Left colon (tissue), 2 donors: ENCODE results near the gene SH2D2A. TPM values are rescaled to one million over a fixed set of nuclear protein-coding genes. Genes with fewer than 3 reads are reported as not detected.
A peak's percentile ranks its signal among the peaks of the same experiment; 100 is the strongest.
"Not testable (repeated sequence)": the region's sequence is repeated elsewhere in the genome, so short reads cannot be mapped to it uniquely, and the experiment has no call there.

Source experiments
- ATAC-seq: fragments of 200-7000 bp; cut with Tn5 transposase; one replicate; pipeline ENCODE4 v1.9.1; 2020; ENCODE audit warnings: mild to moderate bottlenecking, moderate library complexity
- DNase-seq, 2 donors: peaks; one replicate each; pipeline ENCODE4 v3.0.0-alpha.2; 2020
- intact Hi-C, 2 donors: fragments of 100-400 bp; cut with DNase I in 1 of 2; cut with micrococcal nuclease in 1 of 2; formaldehyde crosslinking; loops; one replicate each; pipeline versions ENCODE4 v1.11.2 to v1.14.0; 2022; cut with DNase I, micrococcal nuclease
- total RNA-seq, 2 donors: library from RNA; stranded (reverse); fragmentation: NEBNext Ultra II Directional; extraction: Animal tissue kit (Norgen Biotek cat#: 25700); gene quantifications; one replicate each; pipeline ENCODE4 v1.2.1, GENCODE V29; 2021
- donor health status: DM: no; HTN: no; CAD: no.
- donor health status: DM: yes; HTN: yes; CAD: no.

Gene SH2D2A
- total RNA-seq, 2 donors from 2014 or later: 1.4 to 2.4 TPM

DNA sequence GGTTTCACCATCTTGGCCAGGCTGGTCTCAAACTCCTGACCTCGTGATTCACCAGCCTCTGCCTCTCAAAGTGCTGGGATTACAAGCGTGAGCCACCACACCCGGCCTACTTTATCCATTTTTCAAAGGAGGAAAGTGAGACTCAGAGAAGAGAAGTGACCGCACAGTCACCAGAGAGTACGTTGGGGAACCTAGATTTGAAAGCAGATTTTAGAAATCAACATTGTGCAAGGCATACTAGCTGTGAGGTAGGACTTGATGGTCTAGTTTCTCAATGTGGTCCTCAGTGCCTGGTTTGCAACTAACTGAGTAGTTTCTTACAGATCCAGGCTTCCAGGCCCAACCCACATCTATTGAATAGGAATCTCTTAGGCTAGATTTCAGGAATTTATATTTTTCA lies 51.0 kb downstream of the SH2D2A start:
- intact Hi-C loops: no loop called here
- ATAC-seq: no peak
- no peak for DNase-seq

DNA sequence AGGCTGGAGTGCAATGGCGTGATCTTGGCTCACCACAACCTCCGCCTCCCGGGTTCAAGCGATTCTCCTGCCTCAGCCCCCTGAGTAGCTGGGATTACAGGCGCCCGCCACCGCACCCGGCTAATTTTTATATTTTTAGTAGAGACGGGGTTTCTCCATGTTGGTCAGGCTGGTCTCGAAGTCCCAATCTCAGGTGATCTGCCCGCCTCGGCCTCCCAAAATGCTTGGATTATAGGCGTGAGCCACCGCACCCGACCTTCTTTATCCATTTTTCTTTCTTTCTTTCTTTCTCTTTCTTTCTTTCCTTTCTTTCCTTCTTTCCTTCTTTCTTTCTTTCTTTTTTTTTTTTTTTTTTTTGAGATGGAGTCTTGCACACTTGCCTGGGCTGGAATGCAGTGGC lies 51.5 kb downstream of the SH2D2A start:
- ATAC-seq, intact Hi-C loops, DNase-seq: not testable (repeated sequence)

DNA sequence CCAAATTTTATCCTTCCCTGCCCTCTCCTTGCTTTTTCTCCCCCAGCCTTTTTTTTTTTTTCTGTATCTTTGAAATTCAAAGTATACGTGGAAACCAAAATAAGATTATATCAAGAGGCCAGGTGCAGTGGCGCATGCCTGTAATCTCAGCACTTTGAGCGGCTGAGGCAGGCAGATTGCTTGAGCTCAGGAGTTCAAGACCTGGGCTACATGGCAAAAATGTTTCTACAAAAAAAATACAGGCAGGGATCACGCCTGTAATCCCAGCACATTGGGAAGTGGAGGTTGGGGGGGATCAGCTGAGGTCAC lies 55.9 kb downstream of the SH2D2A start:
- DNase-seq: no peak
- intact Hi-C loops: no loop called here
- no peak for ATAC-seq

DNA sequence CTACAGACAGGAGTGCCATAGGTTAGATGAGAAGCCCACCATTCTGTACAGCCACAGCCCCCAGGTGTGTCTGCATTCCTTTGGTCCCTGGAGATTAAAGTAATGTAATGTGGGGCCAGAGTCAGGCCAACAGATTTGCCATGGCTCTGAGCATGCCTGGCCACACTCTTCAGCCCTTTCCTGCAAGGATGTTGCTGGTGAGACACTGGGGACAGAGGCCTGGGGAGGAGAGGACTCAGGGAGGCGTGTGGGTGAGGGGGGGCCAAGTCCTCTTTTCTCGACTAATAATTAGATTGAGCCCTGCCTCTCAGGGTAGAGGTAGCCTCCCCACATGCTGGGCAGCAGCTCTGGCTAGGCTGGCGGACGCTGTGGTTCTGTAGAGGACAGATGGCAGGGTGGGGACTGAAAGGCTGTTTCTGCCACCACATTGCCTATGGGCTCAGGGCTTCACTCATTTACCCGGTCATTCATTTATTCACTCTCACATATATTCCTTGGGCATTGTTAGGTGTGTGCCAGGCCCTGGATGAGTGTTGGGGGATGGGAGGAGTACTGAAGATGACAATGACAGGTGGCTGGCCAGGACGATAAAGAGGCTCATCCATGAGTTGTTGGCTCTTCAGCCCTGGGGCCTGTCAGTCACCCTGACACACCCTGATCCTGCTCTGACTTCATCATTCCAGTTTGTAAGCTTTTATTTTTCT lies 56.4 kb downstream of the SH2D2A start:
- intact Hi-C loops: no loop called here
- DNase-seq (no peak), ATAC-seq (peak; percentile 21)

DNA sequence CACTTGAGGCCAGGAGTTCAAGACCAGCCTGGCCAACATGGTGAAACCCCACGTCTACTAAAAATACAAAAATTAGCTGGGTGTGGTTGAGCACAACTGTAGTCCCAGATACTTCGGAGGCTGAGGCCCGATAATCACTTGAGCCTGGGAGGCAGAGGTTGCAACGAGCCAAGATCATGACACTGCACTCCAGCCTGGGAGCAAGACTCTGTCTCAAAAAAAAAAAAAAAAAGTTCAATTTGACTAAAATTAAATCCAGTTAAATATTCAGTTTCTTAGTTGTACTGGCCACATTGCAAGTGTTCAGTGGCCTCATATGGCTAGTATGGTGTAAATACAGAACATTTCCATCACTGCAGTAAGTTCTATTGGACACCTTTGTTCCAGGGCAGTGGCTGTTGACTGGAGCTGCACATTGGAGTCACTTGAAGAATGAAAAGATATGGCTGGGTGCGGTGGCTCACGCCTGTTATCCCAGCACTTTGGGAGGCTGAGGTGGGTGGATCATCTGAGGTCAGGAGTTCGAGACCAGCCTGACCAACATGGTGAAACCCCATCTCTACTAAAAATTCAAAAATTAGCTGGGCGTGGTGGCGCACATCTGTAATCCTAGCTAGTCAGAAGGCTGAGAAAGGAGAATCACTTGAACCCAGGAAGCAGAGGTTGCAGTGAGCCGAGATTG lies 58.9 kb downstream of the SH2D2A start:
- ATAC-seq, intact Hi-C loops, DNase-seq: not testable (repeated sequence)

DNA sequence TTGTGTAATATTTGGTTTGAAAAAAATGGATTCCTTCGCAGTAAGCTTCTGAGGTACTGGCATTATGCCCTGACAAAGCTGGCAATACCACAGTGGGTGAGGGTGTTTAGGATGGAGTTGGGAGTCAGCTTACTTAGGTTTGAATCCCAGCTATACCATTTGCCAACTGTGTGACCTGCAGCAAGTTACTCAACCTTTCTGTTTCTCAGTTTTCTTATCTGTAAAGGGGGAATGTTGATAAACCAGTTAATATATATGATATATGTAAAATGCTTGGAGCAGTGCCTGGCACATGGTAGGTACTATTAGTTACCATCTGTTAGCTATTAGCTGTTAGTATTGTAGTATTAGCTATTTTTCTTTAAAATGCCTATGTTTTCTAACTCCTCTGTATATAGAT lies 60.3 kb downstream of the SH2D2A start:
- DNase-seq: no peak
- no peak for ATAC-seq
- intact Hi-C loops: no loop called here

Other genes with a start within 250 kb of the SH2D2A start
- 10 to 100 TPM in 1 of 2 donors, 1 to 10 TPM in 1; 2.8 to 10.5 TPM for gene IQGAP3, start 244.3 kb downstream of the SH2D2A start, total RNA-seq
- gene TTC24, start 237.1 kb downstream of the SH2D2A start, total RNA-seq: under 1 TPM in 1 of 2 donors, not detected in 1; 0.28 TPM
- 10 to 100 TPM; 78.0 to 87.7 TPM for gene NAXE, start 225.1 kb downstream of the SH2D2A start, total RNA-seq
- gene GPATCH4, start 215.4 kb downstream of the SH2D2A start, total RNA-seq: 10 to 100 TPM; 13.8 to 20.1 TPM
- gene HAPLN2, start 197.4 kb downstream of the SH2D2A start, total RNA-seq: not detected
- not detected for gene BCAN, start 174.7 kb downstream of the SH2D2A start, total RNA-seq
- gene NES, start 139.4 kb downstream of the SH2D2A start, total RNA-seq: 1 to 10 TPM; 3.6 to 6.8 TPM
- under 1 TPM; 0.73 to 0.98 TPM for gene CRABP2, start 111.3 kb downstream of the SH2D2A start, total RNA-seq
- gene METTL25B, start 88.4 kb downstream of the SH2D2A start, total RNA-seq: 10 to 100 TPM; 40.6 to 47.9 TPM
- 10 to 100 TPM; 24.2 to 28.3 TPM for gene ISG20L2, start 88.1 kb downstream of the SH2D2A start, total RNA-seq
- gene MRPL24, start 75.8 kb downstream of the SH2D2A start, total RNA-seq: 10 to 100 TPM; 37.7 to 60.2 TPM
- gene HDGF, start 65.2 kb downstream of the SH2D2A start, total RNA-seq: 100 to 1,000 TPM; 198 to 243 TPM
- gene PRCC, start 49.3 kb downstream of the SH2D2A start, total RNA-seq: 10 to 100 TPM; 51.2 to 59.6 TPM
- not detected for gene INSRR, start 42.3 kb upstream of the SH2D2A start, total RNA-seq
- under 1 TPM in 1 of 2 donors, not detected in 1; 0.95 TPM for gene NTRK1, start 44.0 kb upstream of the SH2D2A start, total RNA-seq
- gene PEAR1, start 76.9 kb upstream of the SH2D2A start, total RNA-seq: 1 to 10 TPM; 2.0 to 2.9 TPM
- gene LRRC71, start 103.8 kb upstream of the SH2D2A start, total RNA-seq: not detected
- gene ARHGEF11, start 228.9 kb upstream of the SH2D2A start, total RNA-seq: 10 to 100 TPM; 42.1 to 46.8 TPM